ENCODE data around the gene KCNJ9. TPM values are rescaled to one million over a fixed set of nuclear protein-coding genes. Genes with fewer than 3 reads are reported as not detected.

KCNJ9 gene
- total RNA-seq, 1 donor from 2014 or later: not detected

DNA sequence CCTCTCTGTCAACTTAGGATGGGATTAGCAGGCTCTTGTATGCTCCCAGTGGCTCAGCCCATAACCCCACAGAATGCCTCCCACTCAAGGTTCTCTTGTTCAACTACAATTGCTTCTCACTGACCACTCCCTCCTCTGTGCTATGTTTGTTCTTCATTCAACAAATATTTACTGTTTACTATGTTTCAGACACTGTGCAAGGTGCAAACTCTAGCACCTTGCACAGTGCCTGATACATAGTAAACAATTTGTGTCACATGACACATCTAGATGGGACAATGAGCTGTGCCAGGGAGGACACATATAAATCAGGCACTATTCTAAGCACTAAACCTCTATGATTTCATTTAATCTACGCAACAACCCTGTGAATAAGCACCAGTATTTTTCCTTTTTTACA is 49.6 kb downstream of the KCNJ9 start:
- H3K36me3 Mint-ChIP-seq: no peaks in the 10 kb centered on the region
- no peak overlapping the region for H3K27ac Mint-ChIP-seq
- no peaks in the 10 kb centered on the region for H3K4me1 Mint-ChIP-seq

GRCh38 chr1:160131803-160132565 is 50.6 kb downstream of the KCNJ9 start:
- Mint-ChIP-seq H3K36me3 (no peaks in the 10 kb centered on the region), H3K4me3 (no peak overlapping the region), H3K27ac (no peak overlapping the region), H3K27me3 (ENCODE audit: low read depth) (peaks cover 22% of the 10 kb centered on the region), H3K9me3 (no peaks in the 10 kb centered on the region), H3K4me1 (no peaks in the 10 kb centered on the region)
- DNase-seq (ENCODE audit: low spot score in 2 of 2, unreplicated experiment in 2 of 2): no peak
- TF ChIP-seq, protein P1, sequence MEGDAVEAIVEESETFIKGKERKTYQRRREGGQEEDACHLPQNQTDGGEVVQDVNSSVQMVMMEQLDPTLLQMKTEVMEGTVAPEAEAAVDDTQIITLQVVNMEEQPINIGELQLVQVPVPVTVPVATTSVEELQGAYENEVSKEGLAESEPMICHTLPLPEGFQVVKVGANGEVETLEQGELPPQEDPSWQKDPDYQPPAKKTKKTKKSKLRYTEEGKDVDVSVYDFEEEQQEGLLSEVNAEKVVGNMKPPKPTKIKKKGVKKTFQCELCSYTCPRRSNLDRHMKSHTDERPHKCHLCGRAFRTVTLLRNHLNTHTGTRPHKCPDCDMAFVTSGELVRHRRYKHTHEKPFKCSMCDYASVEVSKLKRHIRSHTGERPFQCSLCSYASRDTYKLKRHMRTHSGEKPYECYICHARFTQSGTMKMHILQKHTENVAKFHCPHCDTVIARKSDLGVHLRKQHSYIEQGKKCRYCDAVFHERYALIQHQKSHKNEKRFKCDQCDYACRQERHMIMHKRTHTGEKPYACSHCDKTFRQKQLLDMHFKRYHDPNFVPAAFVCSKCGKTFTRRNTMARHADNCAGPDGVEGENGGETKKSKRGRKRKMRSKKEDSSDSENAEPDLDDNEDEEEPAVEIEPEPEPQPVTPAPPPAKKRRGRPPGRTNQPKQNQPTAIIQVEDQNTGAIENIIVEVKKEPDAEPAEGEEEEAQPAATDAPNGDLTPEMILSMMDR (IDR thresholded peaks at IDR 0.05; ENCODE audit: unreplicated experiment): no peak

More for the DNA sequence above, 49.6 kb downstream of the KCNJ9 start:
- TF ChIP-seq, protein P1 (IDR thresholded peaks at IDR 0.05; ENCODE audit: unreplicated experiment): no peak
- Mint-ChIP-seq H3K9me3 (no peaks in the 10 kb centered on the region), H3K27me3 (ENCODE audit: low read depth) (peaks cover 22% of the 10 kb centered on the region), H3K4me3 (no peak overlapping the region)
- no peak for DNase-seq (ENCODE audit: low spot score in 2 of 2, unreplicated experiment in 2 of 2)

GRCh38 chr1:160133990-160134770 is 52.8 kb downstream of the KCNJ9 start:
- Mint-ChIP-seq H3K4me1 (no peaks in the 10 kb centered on the region), H3K36me3 (no peaks in the 10 kb centered on the region)

DNA sequence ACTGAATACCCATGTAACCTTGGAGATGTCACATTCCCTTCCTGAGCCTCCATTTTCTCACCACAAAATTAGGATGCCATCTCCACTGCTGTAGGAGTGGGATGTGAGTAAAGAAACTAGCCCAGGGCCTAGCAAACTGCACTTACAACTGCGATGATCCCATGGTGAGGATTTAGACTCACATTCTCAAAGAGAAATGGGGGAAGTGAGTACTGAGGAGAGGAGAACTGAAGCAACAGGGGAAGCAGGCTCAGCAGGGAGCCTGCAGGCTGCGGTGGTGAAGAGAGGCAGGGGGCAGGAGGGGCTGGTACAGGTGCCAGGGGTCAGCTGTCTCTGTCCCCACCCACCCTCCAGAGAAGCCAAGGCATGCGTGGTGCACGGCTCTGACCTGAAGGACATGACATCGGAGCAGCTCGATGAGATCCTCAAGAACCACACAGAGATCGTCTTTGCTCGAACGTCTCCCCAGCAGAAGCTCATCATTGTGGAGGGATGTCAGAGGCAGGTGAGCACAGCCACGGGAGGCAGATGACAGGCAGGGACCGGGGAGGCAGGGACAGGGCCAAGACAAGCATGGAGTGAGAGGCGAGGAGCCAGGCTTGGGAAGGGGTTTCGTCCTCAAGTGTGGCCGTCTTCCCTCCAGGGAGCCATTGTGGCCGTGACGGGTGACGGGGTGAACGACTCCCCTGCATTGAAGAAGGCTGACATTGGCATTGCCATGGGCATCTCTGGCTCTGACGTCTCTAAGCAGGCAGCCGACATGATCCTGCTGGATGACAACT is 53.6 kb downstream of the KCNJ9 start:
- no peaks in the 10 kb centered on the region for H3K36me3 Mint-ChIP-seq
- H3K9me3 Mint-ChIP-seq: no peaks in the 10 kb centered on the region
- no peak overlapping the region for H3K4me3 Mint-ChIP-seq
- no peaks in the 10 kb centered on the region for H3K4me1 Mint-ChIP-seq
- DNase-seq (ENCODE audit: low spot score in 2 of 2, unreplicated experiment in 2 of 2): no peak
- no peak overlapping the region for H3K27ac Mint-ChIP-seq
- TF ChIP-seq, protein P1 (IDR thresholded peaks at IDR 0.05; ENCODE audit: unreplicated experiment): no peak
- H3K27me3 Mint-ChIP-seq (ENCODE audit: low read depth): peaks cover 24% of the 10 kb centered on the region

More at GRCh38 chr1:160133990-160134770, 52.8 kb downstream of the KCNJ9 start:
- H3K27me3 Mint-ChIP-seq (ENCODE audit: low read depth): peaks cover 24% of the 10 kb centered on the region
- H3K9me3 Mint-ChIP-seq: no peaks in the 10 kb centered on the region
- H3K4me3 Mint-ChIP-seq: no peak overlapping the region
- TF ChIP-seq, protein P1 (IDR thresholded peaks at IDR 0.05; ENCODE audit: unreplicated experiment): no peak
- H3K27ac Mint-ChIP-seq: no peak overlapping the region
- no peak for DNase-seq (ENCODE audit: low spot score in 2 of 2, unreplicated experiment in 2 of 2)

- TF ChIP-seq, protein P1 (IDR thresholded peaks at IDR 0.05; ENCODE audit: unreplicated experiment): no peak
- Mint-ChIP-seq H3K36me3 (no peaks in the 10 kb centered on the region), H3K27me3 (ENCODE audit: low read depth) (peaks cover 22% of the 10 kb centered on the region), H3K4me1 (no peaks in the 10 kb centered on the region), H3K9me3 (no peaks in the 10 kb centered on the region), H3K4me3 (no peak overlapping the region), H3K27ac (no peak overlapping the region)
- DNase-seq (ENCODE audit: low spot score in 2 of 2, unreplicated experiment in 2 of 2): no peak
These were observed 55.0 kb downstream of the KCNJ9 start for GRCh38 chr1:160136121-160136925.
